Mucosa of gallbladder (tissue), 1 donor: ENCODE results near the gene KRT15. TPM values are rescaled to one million over a fixed set of nuclear protein-coding genes. Genes with fewer than 3 reads are reported as not detected.
A peak's percentile ranks its signal among the peaks of the same experiment; 100 is the strongest.

Source experiments
- DNase-seq: peaks from one replicate; pipeline ENCODE4 v3.0.0-alpha.2; 2020; ENCODE audit warnings: low spot score
- total RNA-seq: library from RNA; stranded (reverse); gene quantifications from one replicate; pipeline ENCODE4 v1.2.1, GENCODE V29; 2021
- donor health status: DM: no; HTN: no; CAD: no.

KRT15 gene
- total RNA-seq, 1 donor from 2014 or later: 5.6 TPM

DNA sequence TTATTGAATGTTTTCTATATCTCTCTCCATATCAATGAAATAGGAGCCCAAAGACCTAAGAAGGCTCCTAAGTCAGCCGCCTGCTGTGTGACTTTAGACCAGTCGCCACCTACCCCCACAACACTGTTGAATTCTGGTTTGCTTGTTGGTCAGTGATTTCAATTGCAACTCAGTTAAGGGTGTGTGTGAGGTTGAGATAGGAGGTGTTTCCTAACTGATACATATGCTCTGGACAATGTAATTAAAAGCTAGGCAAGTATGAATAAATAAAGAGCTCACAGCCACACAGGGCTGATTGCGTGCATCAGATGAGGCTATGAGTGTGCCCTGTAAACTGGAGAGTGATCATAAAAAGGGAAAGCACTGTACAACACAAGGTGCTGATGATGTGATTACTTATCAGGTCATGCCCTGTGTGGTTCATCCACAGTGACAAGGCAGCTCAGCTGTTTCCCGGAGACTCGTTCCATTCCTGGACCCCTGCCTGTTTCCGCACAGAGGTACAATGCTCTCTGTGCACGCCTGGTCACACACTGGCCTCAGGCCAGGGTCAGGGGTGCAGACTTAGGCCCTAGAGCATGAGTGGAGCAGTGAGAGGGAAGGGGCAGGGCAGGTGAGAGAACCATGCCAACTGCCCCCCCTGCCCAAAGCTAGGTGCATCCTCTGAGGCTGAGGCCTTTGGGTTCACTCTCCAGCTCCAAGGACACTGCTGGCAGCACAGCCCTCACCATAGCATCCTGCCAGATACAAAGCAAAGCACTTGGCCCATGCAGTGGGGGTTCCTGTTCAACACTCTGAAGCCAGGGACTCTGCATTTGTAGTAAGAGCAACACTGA is 34.5 kb downstream of the KRT15 start:
- no peak for DNase-seq

DNA sequence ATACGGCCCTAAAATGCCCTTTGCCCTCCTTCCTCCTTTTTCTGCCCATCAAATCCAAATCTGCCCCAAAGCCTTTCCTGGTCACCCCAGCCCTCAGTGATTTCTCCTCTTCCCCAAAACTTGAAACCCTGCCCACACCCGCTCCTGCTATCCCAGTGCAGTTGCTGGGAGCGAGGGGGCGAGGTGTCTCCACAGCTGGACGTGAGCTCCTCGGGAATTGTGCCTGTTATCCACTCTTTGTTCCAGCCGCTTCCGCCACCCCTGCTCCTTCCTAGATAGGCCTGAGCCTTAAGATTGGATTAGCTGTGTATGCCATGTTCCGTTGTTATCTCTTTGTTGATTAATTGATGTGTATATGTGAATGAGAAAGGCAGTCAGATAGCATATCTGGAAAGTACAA is 35.2 kb downstream of the KRT15 start:
- DNase-seq: no peak

GRCh38 chr17:41481036-41481435 is 37.7 kb downstream of the KRT15 start, which contains the start of gene KRT35:
TSS of gene KRT35 (minus strand) at chr17:41481151. CDS start at chr17:41481097, 54 bp downstream.
- DNase-seq: no peak

DNA sequence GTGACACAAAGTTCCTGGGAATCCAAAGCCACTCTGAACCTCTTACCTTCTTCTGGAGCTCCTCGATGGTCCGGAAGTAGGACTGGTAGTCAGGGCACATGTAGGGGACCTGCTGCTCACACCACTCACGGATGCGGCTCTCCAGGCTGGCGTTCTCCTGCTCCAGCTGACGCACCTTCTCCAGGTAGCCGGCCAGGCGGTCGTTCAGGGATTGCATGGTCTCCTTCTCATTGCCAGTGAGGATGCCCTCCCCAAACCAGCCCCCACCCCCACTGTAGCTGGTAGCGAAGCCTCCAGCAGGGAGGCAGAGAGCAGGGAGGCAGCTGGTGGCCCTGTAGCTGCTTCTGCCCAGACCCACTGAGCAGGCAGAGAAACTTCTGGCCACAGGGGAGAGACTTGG is 38.1 kb downstream of the KRT15 start:
- no peak for DNase-seq

DNA sequence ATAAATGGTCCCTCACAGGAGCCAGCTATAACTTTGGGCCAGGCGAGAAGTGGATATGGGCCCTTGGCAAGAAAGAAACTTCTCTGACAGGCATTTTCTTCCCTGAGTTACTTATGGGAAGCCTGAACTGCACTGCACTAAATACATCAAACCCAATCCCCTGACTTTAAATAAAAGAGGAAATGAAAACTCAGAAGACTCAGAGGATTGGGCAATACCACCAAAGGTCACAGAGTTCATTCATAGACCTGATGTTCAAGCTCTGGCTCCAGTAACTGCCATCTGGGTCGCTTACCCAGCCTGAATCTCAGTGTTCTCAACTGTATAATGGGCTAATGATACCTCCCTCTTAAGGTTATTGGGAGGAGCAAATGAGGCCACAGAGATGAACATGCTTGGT is 38.6 kb downstream of the KRT15 start:
- DNase-seq: no peak

DNA sequence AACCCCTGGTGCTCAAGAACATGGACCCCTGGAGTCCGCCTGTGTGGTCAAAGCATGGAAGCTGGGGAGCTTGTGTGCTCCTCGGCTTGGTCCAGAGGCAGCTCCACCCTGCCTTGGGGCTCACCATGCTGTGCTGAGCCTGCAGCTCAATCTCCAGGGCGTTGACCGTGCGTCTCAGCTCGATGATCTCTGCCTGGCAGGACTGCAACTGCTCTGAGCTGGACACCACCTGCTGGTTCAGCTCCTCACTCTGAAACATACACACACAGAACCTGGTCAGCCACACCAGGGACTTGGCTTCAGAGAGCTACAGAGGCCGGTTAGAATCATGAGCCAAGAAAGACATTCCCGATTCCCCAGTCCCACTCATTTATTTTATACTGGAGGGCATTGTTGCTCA is 40.5 kb downstream of the KRT15 start:
- no peak for DNase-seq

- DNase-seq: no peak
Measured at GRCh38 chr17:41476866-41477815, 41.5 kb downstream of the KRT15 start.

GRCh38 chr17:41475421-41475820 is 43.3 kb downstream of the KRT15 start:
- no peak for DNase-seq

GRCh38 chr17:41474863-41475262 is 43.8 kb downstream of the KRT15 start:
- no peak for DNase-seq

GRCh38 chr17:41468346-41468745 is 50.3 kb downstream of the KRT15 start:
- no peak for DNase-seq

DNA sequence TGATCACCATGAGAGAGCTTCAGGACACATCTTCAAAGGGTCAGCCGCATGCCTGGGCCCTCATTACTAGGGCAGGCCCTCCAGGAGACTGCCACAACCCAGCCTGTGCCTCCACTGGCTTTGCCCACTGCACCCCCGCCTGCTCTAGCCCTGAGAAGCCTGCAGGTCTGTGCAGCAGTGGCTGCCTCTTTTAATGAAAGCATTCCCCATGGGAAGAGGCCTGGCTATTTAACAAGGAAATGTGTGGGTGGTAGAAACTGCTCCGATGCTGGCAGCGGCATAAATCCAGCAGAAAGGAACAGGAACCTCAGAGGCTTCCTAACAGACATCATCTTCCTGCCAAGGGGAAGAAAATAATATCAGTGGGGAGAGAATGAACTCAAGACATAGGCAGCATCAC is 51.1 kb downstream of the KRT15 start:
- DNase-seq: no peak

DNA sequence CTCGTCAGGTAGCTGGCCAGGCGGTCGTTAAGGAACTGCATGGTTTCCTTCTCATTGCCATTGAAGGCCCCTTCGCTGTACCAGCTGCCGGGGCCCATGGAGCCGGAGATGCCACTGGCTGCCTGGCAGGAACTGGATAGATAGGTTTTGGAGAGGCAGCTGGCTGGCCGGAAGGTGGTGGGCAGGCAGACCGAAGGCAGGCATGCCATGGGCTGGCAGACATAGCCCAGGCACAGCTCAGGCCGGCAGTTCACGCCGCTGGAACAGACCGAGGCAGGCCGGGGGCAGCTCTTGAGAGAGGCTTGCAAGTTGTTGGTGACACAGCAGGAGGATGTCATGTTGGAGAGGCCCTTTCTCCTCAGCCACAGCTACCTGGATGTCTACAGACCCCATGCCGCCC is 51.7 kb downstream of the KRT15 start, which contains the start of gene KRT32:
Gene KRT32, minus strand, starts transcription at position 399 of the 400 bp plus-strand sequence. Its CDS starts 61 bp downstream, at position 338.
- DNase-seq: no peak

- peak; percentile 65 for DNase-seq
Measured at GRCh38 chr17:41464682-41465081, 54.0 kb downstream of the KRT15 start.

DNA sequence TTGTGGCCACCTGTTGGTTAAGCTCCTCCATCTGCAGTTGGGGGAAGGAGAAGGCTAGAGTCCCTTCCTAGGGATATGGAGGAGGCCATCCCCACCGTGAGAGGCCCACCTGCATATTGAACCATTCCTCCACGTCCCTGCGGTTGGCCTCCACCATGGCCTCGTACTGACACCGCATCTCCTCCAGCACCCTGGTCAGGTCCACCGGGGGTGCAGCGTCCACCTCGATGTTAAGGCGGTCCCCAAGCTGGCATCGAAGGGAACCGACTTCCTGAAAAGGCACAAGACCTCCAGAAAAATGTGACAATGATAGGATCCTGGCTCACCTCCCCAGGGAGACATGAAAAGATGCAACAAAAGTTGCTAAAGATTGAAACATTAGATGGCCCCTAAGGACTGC is 54.5 kb downstream of the KRT15 start:
- DNase-seq: no peak

DNA sequence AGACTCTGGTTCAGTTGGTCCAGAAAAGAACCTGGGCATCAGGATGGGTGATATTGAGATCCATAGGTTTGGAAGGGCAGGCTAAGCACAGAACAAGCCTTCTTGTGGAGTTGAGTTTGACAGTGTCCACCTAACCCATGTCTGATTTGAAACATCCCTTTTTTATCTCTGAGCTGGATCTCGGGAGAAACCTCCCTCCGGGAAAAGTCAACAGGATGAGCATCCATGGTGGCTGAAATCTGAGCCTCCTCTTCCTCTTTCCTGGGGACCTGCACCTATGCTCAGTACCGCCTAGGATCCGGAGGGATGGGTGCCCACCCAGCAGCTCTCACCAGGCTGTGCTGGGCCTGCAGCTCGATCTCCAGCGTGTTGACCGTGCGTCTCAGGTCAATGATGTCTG is 54.9 kb downstream of the KRT15 start:
- DNase-seq: no peak

Other genes starting within 250 kb of the KRT15 start
- not detected for gene KRTAP9-7, start 243.2 kb downstream of the KRT15 start, total RNA-seq
- gene KRTAP29-1, start 216.0 kb downstream of the KRT15 start, total RNA-seq: not detected
- gene KRTAP16-1, start 209.6 kb downstream of the KRT15 start, total RNA-seq: not detected
- not detected for gene KRTAP17-1, start 203.2 kb downstream of the KRT15 start, total RNA-seq
- not detected for gene KRT33A, start 168.1 kb downstream of the KRT15 start, total RNA-seq
- gene KRT33B, start 149.1 kb downstream of the KRT15 start, total RNA-seq: not detected
- gene KRT34, start 136.6 kb downstream of the KRT15 start, total RNA-seq: not detected
- not detected for gene KRT31, start 121.3 kb downstream of the KRT15 start, total RNA-seq
- gene KRT37, start 94.3 kb downstream of the KRT15 start, total RNA-seq: not detected
- not detected for gene KRT38, start 77.9 kb downstream of the KRT15 start, total RNA-seq
- not detected for gene KRT32, start 51.5 kb downstream of the KRT15 start, total RNA-seq
- gene KRT35, start 37.7 kb downstream of the KRT15 start, total RNA-seq: not detected
- not detected for gene KRT36, start 29.0 kb downstream of the KRT15 start, total RNA-seq
- 0.40 TPM for gene KRT13, start 13.3 kb downstream of the KRT15 start, total RNA-seq
- 1,522 TPM for gene KRT19, start 9.4 kb upstream of the KRT15 start, total RNA-seq
- gene KRT9, start 53.2 kb upstream of the KRT15 start, total RNA-seq: not detected
- gene KRT14, start 68.0 kb upstream of the KRT15 start, total RNA-seq: 0.20 TPM
- gene KRT16, start 93.9 kb upstream of the KRT15 start, total RNA-seq: not detected
- not detected for gene KRT17, start 105.7 kb upstream of the KRT15 start, total RNA-seq
- gene EIF1, start 170.0 kb upstream of the KRT15 start, total RNA-seq: 723 TPM
- gene GAST, start 193.4 kb upstream of the KRT15 start, total RNA-seq: not detected
- gene HAP1, start 215.8 kb upstream of the KRT15 start, total RNA-seq: 1.9 TPM